Activated CD4-positive, alpha-beta memory T cell treated with anti-CD3 and anti-CD28 coated beads, Interleukin-2, amount 10 ng/mL, durations not matched to agents 7 days and 5 days (primary cell): ENCODE results near the gene VIPR2. TPM values are rescaled to one million over a fixed set of nuclear protein-coding genes. Genes with fewer than 3 reads are reported as not detected.

Experiments
- CTCF ChIA-PET: fragments of 350-600 bp; sonication (Branson Sonifier 250); formaldehyde crosslinking; loops from one replicate; lab custom pipeline; 2021; ENCODE audit warnings: antibody characterized with exemption, inconsistent platforms; lab: Charles Lee
- POLR2A ChIA-PET: fragments of 350-600 bp; sonication (Branson Sonifier 250); formaldehyde crosslinking; loops from one replicate; lab custom pipeline; 2021; ENCODE audit warnings: antibody characterized with exemption; lab: Charles Lee
- DNase-seq: peaks from one replicate; pipeline ENCODE4 v3.0.0-alpha.2; 2020
- H3K27ac Mint-ChIP-seq: one replicate; pipeline ENCODE4 v1.8.0; 2021; ENCODE audit warnings: mild to moderate bottlenecking, mixed read lengths
- H3K27me3 Mint-ChIP-seq: one replicate; pipeline ENCODE4 v1.8.0; 2021; ENCODE audit warnings: mixed read lengths
- H3K36me3 Mint-ChIP-seq: one replicate; pipeline ENCODE4 v1.8.0; 2021; ENCODE audit warnings: low read depth, mixed read lengths
- H3K4me1 Mint-ChIP-seq: one replicate; pipeline ENCODE4 v1.8.0; 2021; ENCODE audit warnings: mixed read lengths
- H3K4me3 Mint-ChIP-seq: one replicate; pipeline ENCODE4 v1.8.0; 2021; ENCODE audit warnings: mild to moderate bottlenecking, mixed read lengths
- H3K9me3 Mint-ChIP-seq: one replicate; pipeline ENCODE4 v1.8.0; 2021; ENCODE audit warnings: mixed read lengths
- total RNA-seq, 2 experiments: library from RNA; stranded (reverse); gene quantifications; one replicate each; pipeline ENCODE4 v1.2.3, GENCODE V29; 2021

The VIPR2 gene
- total RNA-seq, 2 experiments from 2014 or later = 0.13 to 0.23 TPM

- no peak for DNase-seq
- ChIA-PET CTCF (no interaction called here), POLR2A (no interaction called here)
- Mint-ChIP-seq H3K4me1 (peaks cover 4% of the 10 kb centered on the region), H3K36me3 (no peaks in the 10 kb centered on the region), H3K27me3 (peaks cover 20% of the 10 kb centered on the region), H3K4me3 (no peak overlapping the region), H3K9me3 (no peaks in the 10 kb centered on the region), H3K27ac (no peak overlapping the region)
These were observed 98.8 kb downstream of the VIPR2 start for GRCh38 chr7:159045839-159046238.

GRCh38 chr7:159042581-159043101 is 102.0 kb downstream of the VIPR2 start:
- Mint-ChIP-seq H3K4me3 (no peak overlapping the region), H3K36me3 (no peaks in the 10 kb centered on the region), H3K27ac (no peak overlapping the region), H3K27me3 (peaks cover 11% of the 10 kb centered on the region), H3K9me3 (no peaks in the 10 kb centered on the region), H3K4me1 (no peaks in the 10 kb centered on the region)
- POLR2A ChIA-PET = no interaction called here
- no peak for DNase-seq
- CTCF ChIA-PET = no interaction called here

- ChIA-PET POLR2A (no interaction called here), CTCF (no interaction called here)
- H3K4me1 Mint-ChIP-seq = no peaks in the 10 kb centered on the region
- DNase-seq = peak; percentile 9
- no peak overlapping the region for H3K4me3 Mint-ChIP-seq
- no peaks in the 10 kb centered on the region for H3K9me3 Mint-ChIP-seq
- H3K36me3 Mint-ChIP-seq = no peaks in the 10 kb centered on the region
- no peak overlapping the region for H3K27ac Mint-ChIP-seq
- peaks cover 8% of the 10 kb centered on the region for H3K27me3 Mint-ChIP-seq
These were observed 102.6 kb downstream of the VIPR2 start for GRCh38 chr7:159042103-159042502.

- H3K9me3 Mint-ChIP-seq = no peaks in the 10 kb centered on the region
- CTCF ChIA-PET = no interaction called here
- H3K27ac Mint-ChIP-seq = no peak overlapping the region
- no peak overlapping the region for H3K4me3 Mint-ChIP-seq
- POLR2A ChIA-PET = no interaction called here
- peak; percentile 6 for DNase-seq
- H3K36me3 Mint-ChIP-seq = no peaks in the 10 kb centered on the region
- H3K4me1 Mint-ChIP-seq = no peaks in the 10 kb centered on the region
- H3K27me3 Mint-ChIP-seq = peaks cover 8% of the 10 kb centered on the region
These were observed 103.6 kb downstream of the VIPR2 start for GRCh38 chr7:159040912-159041711.

GRCh38 chr7:159040146-159040545 is 104.5 kb downstream of the VIPR2 start:
- H3K9me3 Mint-ChIP-seq = no peaks in the 10 kb centered on the region
- no peaks in the 10 kb centered on the region for H3K4me1 Mint-ChIP-seq
- POLR2A ChIA-PET = no interaction called here
- no peak overlapping the region for H3K4me3 Mint-ChIP-seq
- H3K36me3 Mint-ChIP-seq = no peaks in the 10 kb centered on the region
- peaks cover 8% of the 10 kb centered on the region for H3K27me3 Mint-ChIP-seq
- CTCF ChIA-PET = no interaction called here
- no peak overlapping the region for H3K27ac Mint-ChIP-seq
- no peak for DNase-seq

- Mint-ChIP-seq H3K9me3 (no peaks in the 10 kb centered on the region), H3K27ac (no peak overlapping the region), H3K4me1 (no peaks in the 10 kb centered on the region), H3K4me3 (no peak overlapping the region), H3K27me3 (peaks cover 4% of the 10 kb centered on the region), H3K36me3 (no peaks in the 10 kb centered on the region)
- ChIA-PET CTCF (no interaction called here), POLR2A (no interaction called here)
- DNase-seq = no peak
These were observed 105.0 kb downstream of the VIPR2 start for GRCh38 chr7:159039716-159040115.

GRCh38 chr7:159038066-159038465 is 106.6 kb downstream of the VIPR2 start:
- DNase-seq = no peak
- H3K27ac Mint-ChIP-seq = no peak overlapping the region
- no peak overlapping the region for H3K4me3 Mint-ChIP-seq
- no peaks in the 10 kb centered on the region for H3K4me1 Mint-ChIP-seq
- ChIA-PET POLR2A (no interaction called here), CTCF (no interaction called here)
- H3K27me3 Mint-ChIP-seq = peaks cover 2% of the 10 kb centered on the region
- no peaks in the 10 kb centered on the region for H3K9me3 Mint-ChIP-seq
- no peaks in the 10 kb centered on the region for H3K36me3 Mint-ChIP-seq

GRCh38 chr7:159036916-159037605 is 107.6 kb downstream of the VIPR2 start:
- ChIA-PET CTCF (no interaction called here), POLR2A (no interaction called here)
- H3K4me3 Mint-ChIP-seq = no peak overlapping the region

GRCh38 chr7:159035571-159036073 is 109.0 kb downstream of the VIPR2 start:
- ChIA-PET POLR2A (no interaction called here), CTCF (no interaction called here)
- H3K27me3 Mint-ChIP-seq = peaks cover 12% of the 10 kb centered on the region
- H3K9me3 Mint-ChIP-seq = no peaks in the 10 kb centered on the region
- H3K4me1 Mint-ChIP-seq = no peaks in the 10 kb centered on the region
- H3K27ac Mint-ChIP-seq = no peak overlapping the region
- H3K4me3 Mint-ChIP-seq = no peak overlapping the region
- no peaks in the 10 kb centered on the region for H3K36me3 Mint-ChIP-seq
- peak; percentile 14 for DNase-seq

More at GRCh38 chr7:159036916-159037605, 107.6 kb downstream of the VIPR2 start:
- Mint-ChIP-seq H3K36me3 (no peaks in the 10 kb centered on the region), H3K27me3 (peaks cover 2% of the 10 kb centered on the region), H3K9me3 (no peaks in the 10 kb centered on the region), H3K4me1 (no peaks in the 10 kb centered on the region), H3K27ac (no peak overlapping the region)
- peak; percentile 5 for DNase-seq

- CTCF ChIA-PET = no interaction called here
These were observed 109.7 kb downstream of the VIPR2 start for GRCh38 chr7:159034988-159035387.

GRCh38 chr7:159034394-159034793 is 110.3 kb downstream of the VIPR2 start:
- ChIA-PET CTCF (no interaction called here), POLR2A (no interaction called here)
- H3K9me3 Mint-ChIP-seq = no peaks in the 10 kb centered on the region
- H3K36me3 Mint-ChIP-seq = no peaks in the 10 kb centered on the region
- no peak overlapping the region for H3K27ac Mint-ChIP-seq
- DNase-seq = peak; percentile 7
- H3K4me1 Mint-ChIP-seq = no peaks in the 10 kb centered on the region
- H3K4me3 Mint-ChIP-seq = no peak overlapping the region
- peaks cover 19% of the 10 kb centered on the region for H3K27me3 Mint-ChIP-seq

More at GRCh38 chr7:159034988-159035387, 109.7 kb downstream of the VIPR2 start:
- POLR2A ChIA-PET = no interaction called here
- DNase-seq = peak; percentile 9
- Mint-ChIP-seq H3K36me3 (no peaks in the 10 kb centered on the region), H3K27ac (no peak overlapping the region), H3K4me1 (no peaks in the 10 kb centered on the region), H3K4me3 (no peak overlapping the region), H3K9me3 (no peaks in the 10 kb centered on the region), H3K27me3 (peaks cover 16% of the 10 kb centered on the region)

- Mint-ChIP-seq H3K36me3 (no peaks in the 10 kb centered on the region), H3K9me3 (no peaks in the 10 kb centered on the region), H3K27me3 (peaks cover 19% of the 10 kb centered on the region), H3K4me1 (no peaks in the 10 kb centered on the region), H3K27ac (no peak overlapping the region), H3K4me3 (no peak overlapping the region)
- ChIA-PET CTCF (no interaction called here), POLR2A (no interaction called here)
- DNase-seq = peak; percentile 13
These were observed 110.7 kb downstream of the VIPR2 start for GRCh38 chr7:159033956-159034355.

GRCh38 chr7:159033473-159033825 is 111.2 kb downstream of the VIPR2 start:
- no peaks in the 10 kb centered on the region for H3K9me3 Mint-ChIP-seq
- DNase-seq = no peak
- no peak overlapping the region for H3K27ac Mint-ChIP-seq
- CTCF ChIA-PET = no interaction called here
- POLR2A ChIA-PET = no interaction called here
- H3K4me1 Mint-ChIP-seq = no peaks in the 10 kb centered on the region
- H3K36me3 Mint-ChIP-seq = no peaks in the 10 kb centered on the region
- peaks cover 19% of the 10 kb centered on the region for H3K27me3 Mint-ChIP-seq
- no peak overlapping the region for H3K4me3 Mint-ChIP-seq
